Measurements from ENCODE around the gene PDLIM7.
A peak's percentile ranks its signal among the peaks of the same experiment; 100 is the strongest.

PDLIM7 gene

DNA sequence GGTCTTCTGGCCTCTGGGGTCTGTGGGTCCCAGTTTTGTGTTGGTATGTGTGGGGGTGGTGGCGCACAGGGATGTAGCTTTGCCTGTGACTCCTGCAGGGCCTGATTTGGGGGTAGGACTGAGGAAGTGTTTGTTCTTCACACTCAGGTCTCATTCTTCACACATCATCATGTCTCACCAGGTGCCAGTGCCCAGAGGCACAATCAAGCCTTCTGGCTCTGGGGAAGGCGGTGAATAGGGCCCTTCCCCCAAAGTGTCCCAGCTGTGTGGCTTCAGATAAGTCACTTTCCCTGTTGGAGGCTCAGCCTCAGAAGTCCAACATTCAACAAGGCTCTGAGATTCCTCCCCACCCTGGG, 29.1 kb downstream of the PDLIM7 start:
- peak overlapping the region in 1 of 2 donors; percentile 0 for H3K27ac ChIP-seq
- no peak overlapping the region for H3K4me3 ChIP-seq
- no peak for DNase-seq (ENCODE audit: low spot score)
- TF ChIP-seq, protein P1, sequence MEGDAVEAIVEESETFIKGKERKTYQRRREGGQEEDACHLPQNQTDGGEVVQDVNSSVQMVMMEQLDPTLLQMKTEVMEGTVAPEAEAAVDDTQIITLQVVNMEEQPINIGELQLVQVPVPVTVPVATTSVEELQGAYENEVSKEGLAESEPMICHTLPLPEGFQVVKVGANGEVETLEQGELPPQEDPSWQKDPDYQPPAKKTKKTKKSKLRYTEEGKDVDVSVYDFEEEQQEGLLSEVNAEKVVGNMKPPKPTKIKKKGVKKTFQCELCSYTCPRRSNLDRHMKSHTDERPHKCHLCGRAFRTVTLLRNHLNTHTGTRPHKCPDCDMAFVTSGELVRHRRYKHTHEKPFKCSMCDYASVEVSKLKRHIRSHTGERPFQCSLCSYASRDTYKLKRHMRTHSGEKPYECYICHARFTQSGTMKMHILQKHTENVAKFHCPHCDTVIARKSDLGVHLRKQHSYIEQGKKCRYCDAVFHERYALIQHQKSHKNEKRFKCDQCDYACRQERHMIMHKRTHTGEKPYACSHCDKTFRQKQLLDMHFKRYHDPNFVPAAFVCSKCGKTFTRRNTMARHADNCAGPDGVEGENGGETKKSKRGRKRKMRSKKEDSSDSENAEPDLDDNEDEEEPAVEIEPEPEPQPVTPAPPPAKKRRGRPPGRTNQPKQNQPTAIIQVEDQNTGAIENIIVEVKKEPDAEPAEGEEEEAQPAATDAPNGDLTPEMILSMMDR (IDR thresholded peaks at IDR 0.05): no peak

DNA sequence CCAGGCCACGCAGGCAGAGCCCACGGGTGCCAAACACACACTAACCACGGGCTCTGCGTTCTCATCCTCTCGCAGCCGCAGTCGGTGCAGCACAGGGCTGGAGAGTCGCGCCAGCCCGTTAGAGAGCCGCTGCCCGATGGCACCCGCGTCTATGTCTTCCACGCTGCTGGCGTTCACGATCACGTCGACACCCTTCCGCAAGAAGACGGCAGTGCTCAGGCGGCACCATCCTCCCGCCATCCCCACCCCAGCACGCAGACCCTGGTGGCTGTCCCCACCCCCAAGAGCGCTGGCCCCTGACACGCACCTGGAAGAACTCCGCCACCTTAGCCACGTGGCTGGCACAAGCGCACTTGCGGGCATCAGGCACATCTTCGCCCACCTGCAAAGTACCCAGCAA, 30.0 kb downstream of the PDLIM7 start:
- DNase-seq (ENCODE audit: low spot score): no peak
- TF ChIP-seq, protein P1 (IDR thresholded peaks at IDR 0.05): no peak
- Histone ChIP-seq H3K27ac (no peak overlapping the region), H3K4me3 (no peak overlapping the region)

DNA sequence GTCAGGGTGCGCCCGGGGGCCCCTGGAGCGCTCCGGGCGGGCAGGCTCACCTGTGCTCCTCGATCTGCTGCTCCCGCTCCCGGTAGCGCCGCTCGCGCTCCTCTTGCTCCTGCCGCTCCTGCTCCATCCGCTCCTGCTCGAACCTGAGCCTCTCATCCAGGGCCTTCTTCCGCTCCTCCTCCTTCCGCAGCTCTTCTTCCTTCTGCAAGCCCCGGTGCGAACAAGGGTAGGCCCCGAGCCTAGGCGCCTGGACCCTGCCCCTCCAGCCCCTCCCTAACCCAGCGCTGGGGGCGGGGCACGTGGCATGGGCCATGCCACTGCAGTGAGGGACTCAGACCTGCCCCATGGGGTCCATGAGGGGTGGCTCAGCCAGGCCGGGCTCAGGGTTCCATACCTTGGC, 30.5 kb downstream of the PDLIM7 start:
- Histone ChIP-seq H3K4me3 (no peak overlapping the region), H3K27ac (no peak overlapping the region)
- DNase-seq (ENCODE audit: low spot score): no peak
- TF ChIP-seq, protein P1 (IDR thresholded peaks at IDR 0.05): no peak

DNA sequence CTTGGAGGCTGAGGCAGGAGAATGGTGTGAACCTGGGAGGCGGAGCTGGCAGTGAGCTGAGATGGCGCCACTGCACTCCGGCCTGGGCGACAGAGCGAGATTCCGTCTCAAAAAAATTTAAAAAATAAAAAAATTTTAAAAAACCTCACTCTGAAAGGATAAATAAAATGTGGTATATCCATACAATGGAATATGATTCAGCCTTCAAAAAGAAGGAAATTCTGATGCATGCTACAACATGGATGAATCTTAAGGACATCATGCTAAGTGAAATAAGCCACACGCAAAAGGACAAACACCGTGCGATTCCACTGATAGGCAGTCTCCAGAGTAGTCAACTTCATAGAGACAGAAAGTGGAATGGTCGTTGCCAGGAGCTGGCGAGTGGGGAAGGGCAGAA, 32.4 kb downstream of the PDLIM7 start:
- DNase-seq (ENCODE audit: low spot score): no peak
- TF ChIP-seq, protein P1 (IDR thresholded peaks at IDR 0.05): no peak
- H3K27ac ChIP-seq: no peak overlapping the region
- H3K4me3 ChIP-seq: no peak overlapping the region

DNA sequence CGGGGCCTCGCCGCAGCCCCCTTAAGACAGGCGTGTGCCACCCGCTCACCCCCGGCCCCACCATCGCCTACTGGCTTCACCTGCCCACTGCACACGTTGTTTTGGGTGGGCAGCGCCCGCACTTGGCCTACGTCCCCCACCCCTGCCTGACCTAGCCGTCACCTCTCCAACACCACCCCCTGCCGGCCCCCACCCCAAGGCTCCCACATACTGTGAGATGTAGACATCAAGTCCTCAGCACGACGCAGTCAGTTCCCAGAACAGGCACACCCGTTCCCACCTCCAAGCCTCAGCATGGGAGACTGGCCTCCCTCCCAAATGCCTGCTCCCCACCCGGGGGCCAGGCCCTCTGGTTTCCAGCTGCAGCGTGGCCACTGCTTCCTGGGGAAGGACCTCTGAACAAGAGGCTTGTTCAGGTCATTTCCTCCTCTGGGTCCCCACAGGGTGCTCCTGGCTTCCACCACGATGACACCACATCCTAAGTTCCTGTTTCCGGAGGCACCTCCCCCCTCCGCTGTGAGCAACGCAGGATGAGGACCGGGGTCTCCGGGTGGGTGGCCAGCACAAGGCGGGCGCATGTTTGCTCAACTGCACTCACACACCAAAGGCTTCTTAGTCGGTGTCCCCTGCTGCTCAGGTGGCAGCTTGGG, 35.3 kb downstream of the PDLIM7 start:
- Histone ChIP-seq H3K27ac (peak overlapping the region in 1 of 2 donors; percentile 69), H3K4me3 (no peak overlapping the region)
- TF ChIP-seq, protein P1 (IDR thresholded peaks at IDR 0.05): no peak
- DNase-seq (ENCODE audit: low spot score): no peak

DNA sequence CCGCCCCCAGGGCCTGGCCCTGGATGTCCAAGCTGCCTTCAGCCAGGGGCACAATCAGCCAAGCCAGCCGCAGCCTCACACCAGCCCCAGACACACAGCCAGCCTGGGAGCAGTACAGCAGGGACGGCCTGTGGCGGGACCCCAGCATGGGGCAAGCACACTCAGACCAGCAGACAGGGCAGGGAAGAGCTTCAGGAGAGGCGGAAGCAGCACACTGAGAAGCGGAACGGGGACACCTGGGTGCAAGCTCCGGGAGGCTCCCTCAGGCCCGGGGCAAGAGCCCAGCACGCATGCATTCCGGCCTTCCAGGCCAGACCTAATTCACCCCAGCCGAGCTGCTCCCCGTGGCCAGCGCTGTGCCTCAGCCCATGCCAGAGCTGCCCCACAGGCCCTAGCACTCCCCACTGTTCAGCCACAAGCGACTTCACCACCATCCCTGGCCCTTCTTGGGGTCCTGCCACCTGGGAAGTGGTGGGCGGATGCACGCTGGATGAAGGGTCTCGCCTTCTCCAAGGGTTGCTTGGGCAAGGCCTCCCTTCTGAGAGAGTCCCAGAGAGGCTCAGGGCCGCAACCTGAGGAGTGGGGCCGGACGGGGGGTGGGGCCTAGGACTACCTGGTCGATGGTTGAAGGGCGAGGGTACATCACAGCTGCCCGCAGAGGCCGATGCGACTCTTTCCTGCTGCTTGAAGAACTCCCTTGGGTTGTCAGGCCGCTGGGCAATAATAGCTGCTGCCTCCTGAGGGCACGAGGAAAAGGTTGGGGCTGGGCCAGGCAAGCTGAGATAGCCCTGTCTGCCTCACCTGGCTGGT, 37.4 kb downstream of the PDLIM7 start:
- H3K27ac ChIP-seq: no peak overlapping the region
- TF ChIP-seq, protein P1 (IDR thresholded peaks at IDR 0.05): no peak
- H3K4me3 ChIP-seq: no peak overlapping the region
- DNase-seq (ENCODE audit: low spot score): no peak

DNA sequence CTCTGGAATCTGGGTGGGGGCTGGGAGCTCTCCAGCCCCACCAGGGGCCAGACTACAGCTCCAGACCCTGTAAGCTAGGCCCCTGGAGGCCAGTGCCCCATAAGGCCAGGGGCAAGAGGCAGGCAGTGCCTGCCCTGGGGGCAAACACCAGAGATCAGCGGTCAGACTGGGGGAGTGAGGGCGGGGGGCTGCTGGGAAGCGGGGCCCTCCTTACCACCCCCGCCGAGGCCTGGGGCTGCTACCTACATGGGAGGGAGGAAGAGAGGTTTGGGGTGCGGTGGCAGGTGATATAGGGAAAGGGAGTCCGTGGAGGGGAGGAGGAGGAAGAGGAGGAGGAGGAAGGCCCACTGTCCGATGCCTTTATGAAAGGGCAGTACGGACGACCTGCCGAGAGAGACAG, 38.0 kb downstream of the PDLIM7 start:
- no peak overlapping the region for H3K27ac ChIP-seq
- H3K4me3 ChIP-seq: no peak overlapping the region
- TF ChIP-seq, protein P1 (IDR thresholded peaks at IDR 0.05): no peak
- no peak for DNase-seq (ENCODE audit: low spot score)

Data from coronary artery (tissue), 2 donors.